ENCODE measurements around the gene HS3ST4. TPM values are rescaled to one million over a fixed set of nuclear protein-coding genes. Genes with fewer than 3 reads are reported as not detected.
"Not testable (repeated sequence)": the region's sequence is repeated elsewhere in the genome, so short reads cannot be mapped to it uniquely, and the experiment has no call there.

HS3ST4 gene
- total RNA-seq, 1 donor from 2014 or later, result not detected

DNA sequence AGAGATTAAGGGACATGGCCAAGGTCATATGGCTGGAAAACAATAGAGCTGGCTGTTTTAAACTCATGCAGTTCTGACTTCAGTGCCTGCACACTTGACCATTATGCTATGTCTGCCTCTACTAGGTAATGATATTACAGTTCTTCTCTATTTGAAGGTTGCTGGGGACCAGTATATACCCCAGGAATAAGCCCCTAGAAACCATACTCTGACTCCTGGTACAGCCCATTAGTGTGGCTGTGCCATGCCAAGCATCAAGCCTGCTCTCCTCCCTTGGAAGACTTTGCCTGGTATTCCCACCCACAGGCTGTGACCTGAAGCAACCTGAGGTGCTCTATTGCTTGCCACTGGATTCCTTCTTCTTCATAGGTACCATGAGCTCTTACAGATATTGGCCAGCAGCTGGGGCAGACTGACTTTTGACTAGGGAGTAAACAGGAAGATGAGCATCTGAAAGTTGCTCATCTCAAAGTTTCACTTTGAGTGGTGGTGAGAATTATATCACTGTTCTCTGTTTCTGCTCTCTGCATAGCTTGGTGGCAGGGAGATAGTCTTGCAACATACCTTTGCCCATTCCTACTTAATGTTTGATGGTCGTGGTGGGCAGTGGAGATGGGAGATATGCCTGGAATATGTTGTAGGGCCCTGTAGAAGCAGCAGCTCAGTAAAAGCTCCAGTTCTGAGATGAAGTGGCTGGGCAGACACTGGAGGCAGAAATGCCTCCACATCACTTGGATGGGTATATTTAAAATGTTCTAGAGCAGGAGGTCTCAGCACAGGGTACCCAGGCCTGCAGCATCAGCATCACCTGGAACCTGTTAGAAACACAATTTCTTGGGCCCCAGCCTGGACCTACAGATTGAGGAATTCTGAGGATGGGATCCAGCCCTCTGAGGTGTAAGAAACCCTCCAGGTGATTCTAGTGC is 274.7 kb downstream of the HS3ST4 start:
- no peak for DNase-seq (ENCODE audit: extremely low read depth, low read depth, low spot score)

DNA sequence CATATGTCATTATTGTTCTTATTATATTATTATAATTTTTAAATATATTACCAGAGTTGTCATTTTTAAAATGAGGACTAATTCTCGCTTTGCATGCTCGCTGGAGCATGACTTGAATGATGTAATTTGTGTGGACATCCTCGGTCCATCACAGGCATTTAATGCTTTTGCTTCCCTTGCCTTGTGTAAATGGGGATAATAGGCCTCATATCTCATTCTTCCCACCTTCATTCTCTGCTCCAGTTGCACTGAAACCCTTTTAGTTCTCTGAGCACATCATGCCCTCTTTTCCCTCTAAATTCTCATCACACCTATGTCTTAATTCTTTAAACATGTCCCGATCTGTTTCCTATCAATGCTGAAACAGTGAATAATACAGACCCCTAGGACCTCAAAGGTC is 285.4 kb downstream of the HS3ST4 start:
- DNase-seq (ENCODE audit: extremely low read depth, low read depth, low spot score), result no peak

DNA sequence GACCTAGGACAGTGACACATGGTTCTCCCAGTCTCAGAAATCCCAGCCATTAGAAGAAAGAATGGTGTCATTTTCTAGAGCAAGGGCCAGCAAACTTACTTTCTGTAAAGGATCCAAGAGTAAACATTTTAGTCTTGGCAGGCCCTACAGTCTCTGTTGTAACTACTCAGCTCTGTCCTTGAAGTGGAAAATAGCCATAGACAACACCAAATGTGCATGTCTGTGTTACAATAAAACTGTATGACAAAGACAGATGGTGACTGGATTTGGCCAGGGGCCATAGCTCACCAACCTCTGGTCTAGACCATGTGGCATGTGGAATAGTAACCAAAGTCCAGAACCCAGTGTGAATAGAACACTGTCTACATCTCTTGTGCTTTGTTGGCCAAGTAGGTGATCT is 286.5 kb downstream of the HS3ST4 start:
- DNase-seq (ENCODE audit: extremely low read depth, low read depth, low spot score), result no peak

DNA sequence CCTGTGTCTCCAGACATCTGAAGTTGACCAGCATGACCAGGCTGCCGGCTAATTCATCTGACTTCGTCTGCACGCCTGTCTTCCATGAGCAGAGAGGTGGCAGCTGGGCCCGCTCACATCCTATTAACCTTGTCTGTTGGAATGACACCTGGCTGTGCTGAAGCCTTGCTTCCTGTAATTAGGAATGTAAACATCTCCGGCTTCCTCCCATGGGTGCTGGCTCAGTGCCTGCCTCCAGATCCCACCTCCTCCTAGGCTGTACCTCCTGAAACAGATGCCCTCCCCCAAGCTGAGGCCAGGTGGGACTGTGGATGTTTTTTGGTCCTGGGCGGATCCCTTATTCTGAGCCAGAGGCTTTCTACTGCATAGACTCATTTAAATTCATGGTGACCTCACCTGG is 296.3 kb downstream of the HS3ST4 start:
- no peak for DNase-seq (ENCODE audit: extremely low read depth, low read depth, low spot score)

DNA sequence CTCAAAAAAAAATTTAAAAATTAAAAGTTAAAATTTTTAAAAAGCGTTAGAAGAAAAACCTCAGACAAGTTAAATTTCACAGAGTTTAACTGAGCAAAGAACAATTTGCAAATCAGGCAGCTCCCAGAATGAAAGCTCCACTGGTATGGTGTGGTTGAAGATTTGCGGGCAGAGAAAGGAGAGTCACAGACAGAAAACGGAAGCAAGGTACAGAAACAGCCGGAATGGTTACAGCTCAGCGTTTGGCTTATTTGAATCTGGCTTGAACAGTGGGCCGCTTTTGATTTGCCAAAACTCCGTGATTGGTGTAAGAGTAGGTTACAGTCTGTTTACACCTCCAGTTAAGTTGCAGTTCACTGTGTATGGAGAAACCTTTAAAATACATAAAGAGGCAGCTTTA is 297.1 kb downstream of the HS3ST4 start:
- no peak for DNase-seq (ENCODE audit: extremely low read depth, low read depth, low spot score)

DNA sequence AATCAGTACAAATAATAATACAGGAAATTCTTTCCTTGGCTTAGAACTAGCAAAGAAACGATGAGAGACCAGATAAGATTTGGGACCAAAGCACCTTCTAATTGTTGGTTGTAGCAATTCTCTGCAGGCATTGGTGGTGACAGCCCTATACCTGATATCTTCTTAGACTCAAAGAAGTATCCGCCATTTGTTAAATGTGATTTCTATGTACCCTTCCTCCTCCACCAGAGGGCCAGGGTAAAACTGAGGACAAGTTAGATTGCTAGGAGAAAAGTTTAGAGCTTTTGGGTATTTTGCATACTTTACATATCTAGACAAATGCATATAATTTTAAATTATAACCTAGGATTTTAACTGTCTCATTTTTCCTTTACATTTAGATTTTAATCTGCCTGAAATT is 304.3 kb downstream of the HS3ST4 start:
- no peak for DNase-seq (ENCODE audit: extremely low read depth, low read depth, low spot score)

DNA sequence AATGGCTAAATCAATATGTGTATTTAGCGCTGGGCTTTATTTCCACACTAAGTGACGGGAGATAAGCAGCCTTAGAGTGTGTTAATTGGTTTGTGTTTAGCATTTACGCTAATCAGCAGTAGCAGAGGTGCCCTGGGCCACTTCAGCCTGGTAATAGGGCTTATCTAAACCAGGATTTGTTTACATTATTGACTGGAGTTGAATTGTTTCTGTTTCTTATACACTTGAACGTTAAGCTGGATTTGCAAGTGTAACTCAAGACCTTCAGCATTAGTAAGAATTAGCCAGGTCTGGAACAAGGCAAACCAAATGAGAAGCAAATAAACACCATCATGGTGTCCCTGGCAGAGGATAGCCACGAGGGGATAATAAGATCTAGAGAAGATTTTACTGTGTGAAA is 313.6 kb downstream of the HS3ST4 start:
- no peak for DNase-seq (ENCODE audit: extremely low read depth, low read depth, low spot score)

DNA sequence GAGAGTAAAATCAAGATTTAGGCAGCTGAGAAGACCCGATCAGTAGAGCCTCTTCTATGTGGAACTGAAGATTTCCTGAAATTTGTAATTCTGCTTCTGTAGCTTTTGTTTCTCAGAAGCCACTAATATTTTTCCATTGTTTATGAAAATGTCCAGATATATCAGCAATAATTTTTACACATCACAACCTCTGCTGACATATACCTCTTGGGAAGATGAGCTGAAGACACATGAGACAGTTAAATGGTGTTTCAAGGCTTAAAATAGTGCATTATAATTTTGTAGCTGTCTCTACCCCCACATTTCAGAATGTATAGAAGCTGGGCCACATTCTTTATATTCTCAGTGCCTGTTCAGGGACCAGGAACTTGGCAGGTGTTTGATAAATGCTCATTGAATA is 320.6 kb downstream of the HS3ST4 start:
- DNase-seq (ENCODE audit: extremely low read depth, low read depth, low spot score), result no peak

DNA sequence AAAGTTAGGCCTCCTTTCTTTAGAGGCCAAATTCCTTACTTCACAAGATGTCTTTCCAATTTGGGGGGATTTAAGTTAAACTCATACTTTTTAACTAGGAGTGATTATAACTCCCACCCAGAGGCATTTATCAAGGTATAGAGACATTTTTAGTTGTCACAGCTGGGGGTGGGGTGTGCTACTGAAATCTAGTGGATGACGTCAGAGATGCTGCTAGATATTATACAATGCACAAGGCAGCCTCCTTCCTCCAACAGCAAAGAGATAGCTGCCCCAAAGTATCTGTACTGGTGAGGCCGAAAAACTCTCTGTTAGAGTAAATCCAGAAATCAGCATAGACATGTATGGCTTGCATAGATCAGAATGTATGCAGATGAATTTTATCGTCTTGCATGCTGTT is 324.0 kb downstream of the HS3ST4 start:
- no peak for DNase-seq (ENCODE audit: extremely low read depth, low read depth, low spot score)

DNA sequence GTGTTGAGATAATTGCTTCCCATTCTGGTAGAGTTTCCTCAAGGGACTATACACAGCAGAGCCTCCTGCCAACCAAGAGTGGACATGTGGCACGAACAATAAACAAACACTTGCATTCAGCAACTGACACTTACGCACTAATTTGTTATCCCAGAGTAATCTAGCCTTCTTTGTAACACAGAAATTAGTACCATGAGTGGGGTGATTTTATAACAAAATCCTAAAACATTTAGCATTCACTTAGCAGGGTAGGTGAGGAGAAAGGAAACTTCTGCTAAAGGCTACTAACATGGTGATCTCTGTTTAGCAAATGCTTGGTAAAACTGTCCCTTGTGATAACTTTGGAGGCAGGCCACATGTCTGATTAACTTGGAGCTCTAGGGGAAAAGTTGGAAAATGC is 325.2 kb downstream of the HS3ST4 start:
- no peak for DNase-seq (ENCODE audit: extremely low read depth, low read depth, low spot score)

DNA sequence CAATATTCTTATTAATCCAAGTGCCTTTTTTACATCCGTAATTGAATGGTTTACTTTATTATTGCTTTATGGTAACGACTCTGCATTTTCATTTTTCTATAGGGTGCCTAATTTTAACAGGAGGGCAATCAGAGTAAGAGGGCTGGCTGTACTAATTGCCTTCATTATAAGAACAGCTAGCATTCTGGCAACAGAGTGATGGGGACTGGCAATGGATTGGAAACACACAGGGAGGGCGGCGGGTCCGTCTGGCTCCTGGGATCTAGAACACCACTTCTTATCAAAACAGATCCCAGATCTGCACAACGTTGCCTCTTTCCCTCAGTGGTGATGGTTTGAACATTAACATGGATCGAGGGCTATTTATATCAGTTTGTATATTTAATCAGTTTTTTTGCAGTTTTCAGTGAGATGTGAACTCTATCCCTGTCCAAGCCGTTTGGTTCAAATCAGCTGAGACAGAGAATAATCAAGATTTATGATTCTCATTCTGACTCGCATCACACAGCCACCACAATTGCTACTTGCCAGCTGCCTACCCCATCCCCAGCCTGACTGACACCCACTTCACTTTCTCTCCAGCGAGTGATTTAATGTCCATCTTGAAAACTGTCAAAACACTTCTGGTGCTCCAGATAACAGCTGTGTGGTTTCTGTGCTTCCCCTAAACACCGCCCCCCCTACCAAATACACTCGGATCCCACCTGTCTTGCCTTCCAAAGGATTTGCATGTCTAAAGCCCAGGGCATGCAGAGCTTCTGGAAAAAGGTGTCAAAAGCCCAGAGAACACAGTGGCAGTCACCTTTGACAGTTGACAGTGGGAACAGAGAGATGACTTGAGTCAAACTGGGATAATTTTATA is 327.9 kb downstream of the HS3ST4 start:
- no peak for DNase-seq (ENCODE audit: extremely low read depth, low read depth, low spot score)

DNA sequence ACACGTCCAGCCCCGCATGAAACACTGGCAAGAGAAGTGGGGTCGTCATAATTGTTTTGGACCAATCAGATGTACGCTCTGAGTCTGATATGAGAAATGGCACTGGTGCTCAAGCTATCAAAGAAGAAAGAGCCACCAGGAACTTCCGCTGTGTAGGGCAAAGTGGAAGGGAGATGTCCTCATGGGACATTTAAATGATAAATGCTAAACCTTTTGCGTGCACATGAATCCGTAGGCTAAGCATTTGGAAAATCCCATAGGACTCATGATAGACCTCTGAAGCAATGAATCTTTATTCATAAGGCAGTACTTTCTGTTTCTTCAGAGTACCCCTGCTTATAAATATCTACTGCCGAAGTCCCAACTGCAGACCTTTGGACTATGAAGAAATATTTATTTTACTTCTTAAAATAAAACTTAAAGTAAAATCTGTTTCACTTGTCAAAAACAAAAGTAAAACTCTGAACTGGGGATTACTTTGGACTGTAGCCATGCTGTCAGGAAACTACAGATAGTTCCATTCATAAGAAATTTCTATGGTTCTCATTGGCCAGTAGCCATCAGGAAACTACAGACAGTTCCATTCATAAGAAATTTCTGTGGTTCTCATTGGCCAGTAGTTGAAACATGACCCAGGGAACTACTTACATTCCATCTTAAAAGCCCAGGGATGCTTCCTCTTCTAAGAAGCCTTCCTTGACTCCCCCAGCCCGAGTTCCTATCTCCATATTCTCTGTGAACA is 335.1 kb downstream of the HS3ST4 start:
- DNase-seq (ENCODE audit: extremely low read depth, low read depth, low spot score), result no peak

DNA sequence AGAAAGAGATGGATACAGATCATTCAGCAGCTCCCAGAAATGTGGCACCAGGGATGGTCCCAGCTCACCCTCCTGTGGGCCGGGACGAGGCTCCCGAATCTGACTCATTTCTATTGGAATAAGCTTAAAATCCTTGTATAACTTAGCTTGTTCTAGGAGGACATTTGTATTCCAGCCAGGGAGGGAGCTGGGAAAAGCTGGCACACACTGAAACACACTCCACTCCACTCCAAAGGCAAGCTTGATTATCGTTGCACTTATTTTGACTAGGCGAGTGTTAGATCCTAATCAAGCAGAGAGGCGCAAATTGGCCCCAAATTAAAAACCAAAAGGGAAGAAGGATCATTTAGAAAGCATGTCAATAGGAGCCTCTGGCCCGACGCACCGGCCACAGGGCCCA is 339.5 kb downstream of the HS3ST4 start:
- DNase-seq (ENCODE audit: extremely low read depth, low read depth, low spot score), result no peak

DNA sequence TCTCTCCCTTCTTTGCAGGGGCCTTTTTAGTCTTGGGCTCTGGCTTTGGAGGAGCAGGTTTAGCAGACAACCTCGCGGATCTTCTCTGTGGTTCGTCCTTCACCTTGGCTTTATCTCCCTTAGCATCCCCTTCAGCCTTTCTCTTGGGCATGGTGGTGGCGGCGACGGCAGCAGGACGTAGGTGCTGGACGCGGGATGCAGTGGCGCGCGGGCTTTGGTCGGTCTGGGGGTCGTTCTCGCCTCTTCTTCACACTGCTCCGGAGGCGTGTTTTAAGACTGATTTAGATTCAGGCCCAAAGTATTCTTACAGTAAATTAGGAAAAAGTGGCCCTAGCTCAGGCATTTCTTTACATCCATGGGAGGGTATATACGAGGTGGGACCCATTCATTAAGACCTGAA is 340.9 kb downstream of the HS3ST4 start:
- not testable (repeated sequence) for DNase-seq (ENCODE audit: extremely low read depth, low read depth, low spot score)

DNA sequence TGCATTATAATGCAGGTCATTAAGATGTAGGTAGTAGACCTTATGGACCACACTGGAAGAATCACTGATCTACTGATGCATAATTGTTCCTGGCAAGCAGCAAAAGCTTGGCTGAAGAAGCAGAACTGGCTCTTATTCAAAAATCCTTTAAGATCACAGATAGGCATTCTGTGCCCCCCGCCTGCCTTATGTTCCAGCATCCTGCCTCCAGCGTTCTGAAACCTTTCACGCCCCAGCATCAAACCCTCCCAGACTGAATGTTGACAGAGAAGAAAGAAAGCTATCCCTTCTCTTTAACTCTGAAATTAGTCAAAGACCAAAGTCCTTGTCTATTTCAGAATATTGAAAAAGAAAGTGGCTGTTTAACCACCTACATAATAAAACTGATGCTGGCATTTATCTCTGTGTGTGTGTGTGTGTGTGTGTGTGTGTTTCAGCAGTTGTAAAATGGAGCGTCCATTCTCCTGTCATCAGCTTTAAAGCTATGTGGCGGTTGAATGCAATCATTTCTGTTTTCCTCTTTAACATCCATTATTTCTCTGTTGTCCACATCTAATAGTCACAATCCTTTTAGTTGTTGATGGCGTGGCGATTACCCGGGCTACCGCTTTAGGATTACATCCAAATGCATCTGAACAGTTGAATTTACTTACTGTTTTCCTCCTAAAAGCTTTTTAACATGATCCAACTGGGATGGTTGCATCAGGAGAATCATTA is 350.4 kb downstream of the HS3ST4 start:
- DNase-seq (ENCODE audit: extremely low read depth, low read depth, low spot score), result no peak

DNA sequence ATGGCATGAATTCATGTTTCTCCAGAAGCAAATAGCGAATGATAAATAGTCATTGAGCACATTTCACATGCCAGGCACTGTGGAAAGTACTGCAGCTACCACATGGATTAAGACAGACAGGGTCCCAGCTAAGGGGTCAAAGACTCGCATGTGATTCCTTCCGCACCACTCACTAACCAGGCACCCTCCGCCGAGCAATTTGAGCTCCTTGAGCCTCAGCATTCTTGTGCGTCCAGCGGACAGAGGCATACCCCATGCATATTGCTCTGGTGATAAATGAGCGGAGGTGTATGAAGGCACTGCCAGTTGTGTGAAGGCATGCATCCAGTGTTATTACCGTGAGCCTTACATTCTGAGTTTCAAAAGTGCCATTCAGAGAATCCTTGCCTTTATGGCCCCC is 358.7 kb downstream of the HS3ST4 start:
- DNase-seq (ENCODE audit: extremely low read depth, low read depth, low spot score), result no peak

DNA sequence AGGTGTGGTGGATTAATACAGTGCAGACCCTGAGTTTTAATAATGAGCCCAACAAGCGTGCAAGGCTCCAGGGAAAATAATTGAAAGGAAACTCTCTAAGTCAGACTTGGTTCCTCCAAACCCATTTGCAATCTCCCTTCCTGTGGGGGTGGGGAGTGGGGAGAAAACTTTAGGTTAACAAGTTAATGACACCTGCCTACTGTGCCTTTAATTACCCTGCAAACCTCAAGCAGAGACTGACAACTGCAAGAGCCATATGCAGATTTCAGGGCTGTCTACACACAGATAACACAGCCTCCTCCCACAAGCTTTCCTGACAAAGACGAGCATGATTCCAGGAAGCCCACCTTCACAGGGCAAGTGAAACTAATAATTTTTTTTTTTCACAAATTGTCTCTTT is 359.3 kb downstream of the HS3ST4 start:
- no peak for DNase-seq (ENCODE audit: extremely low read depth, low read depth, low spot score)

DNA sequence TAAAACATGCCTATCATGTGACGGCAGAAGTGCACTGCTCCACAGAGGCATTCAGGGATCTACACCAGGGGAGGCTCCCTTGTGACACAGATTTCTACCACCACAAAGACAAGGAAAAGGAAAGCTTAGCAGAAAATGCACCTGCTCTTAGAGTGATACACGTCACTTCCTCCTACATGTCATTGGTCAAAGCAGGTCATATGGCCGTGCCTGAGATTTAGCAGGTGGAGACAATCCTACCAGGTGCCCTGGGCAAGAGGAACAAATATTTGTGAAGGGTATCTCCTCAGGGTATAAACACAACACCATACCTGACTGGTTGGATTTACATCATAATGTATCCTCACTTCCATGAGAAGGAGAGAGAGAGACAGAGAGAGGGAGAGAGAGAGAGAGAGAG is 362.1 kb downstream of the HS3ST4 start:
- DNase-seq (ENCODE audit: extremely low read depth, low read depth, low spot score), result no peak

DNA sequence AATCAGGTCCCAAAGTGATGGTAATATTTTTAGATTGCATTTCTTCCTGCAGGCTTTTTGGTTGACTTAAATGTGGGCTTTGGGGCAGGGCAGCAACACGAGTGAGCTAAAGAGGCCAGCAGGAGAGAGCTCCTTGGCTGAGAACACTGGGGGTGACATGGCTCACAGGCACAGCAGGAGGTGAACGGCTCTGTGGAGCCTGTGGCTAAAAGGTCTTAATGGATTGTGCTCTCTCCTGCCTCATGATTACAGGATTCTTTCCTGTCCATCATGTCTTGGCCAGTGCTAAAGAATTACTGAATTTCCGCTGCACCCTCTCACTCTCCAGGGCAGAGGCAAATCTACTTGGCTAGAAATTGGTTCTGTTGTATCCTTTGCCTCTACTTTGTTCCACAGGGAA is 366.6 kb downstream of the HS3ST4 start:
- DNase-seq (ENCODE audit: extremely low read depth, low read depth, low spot score), result no peak

DNA sequence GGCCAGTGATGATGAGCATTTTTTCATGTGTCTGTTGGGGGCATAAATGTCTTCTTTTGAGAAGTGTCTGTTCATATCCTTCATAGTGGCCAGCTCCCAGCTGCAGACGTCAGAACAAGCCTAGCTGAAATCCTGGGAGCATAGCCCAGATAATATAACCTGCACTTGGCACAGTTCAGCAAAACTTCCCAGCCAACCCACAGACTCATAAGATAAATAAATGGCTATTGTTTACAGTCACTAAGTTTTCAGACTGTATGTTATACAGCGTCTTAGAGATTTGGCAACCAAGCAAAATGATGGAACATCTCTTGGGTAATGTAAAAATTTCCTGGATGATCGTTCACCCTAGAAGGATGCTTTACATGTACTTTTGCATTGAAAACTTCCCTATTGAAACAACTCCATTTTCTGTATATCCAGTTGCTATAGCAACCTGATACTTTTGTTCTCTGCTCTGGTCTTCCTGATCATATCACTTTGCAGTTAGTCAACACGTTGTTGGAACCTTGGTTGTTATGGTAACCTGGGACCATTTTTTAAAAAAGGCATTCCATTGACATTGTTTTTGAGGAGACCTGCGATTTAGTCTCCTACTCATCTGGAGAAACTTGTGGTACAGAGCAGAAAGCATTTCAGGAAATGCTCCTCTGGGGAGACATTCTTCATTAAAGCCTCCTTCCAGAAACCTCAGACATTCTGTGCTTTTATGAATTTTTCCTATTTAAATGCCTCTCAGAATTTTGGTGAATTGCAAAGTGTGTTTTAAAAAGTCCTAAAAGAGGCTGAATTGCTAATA is 378.7 kb downstream of the HS3ST4 start:
- DNase-seq (ENCODE audit: extremely low read depth, low read depth, low spot score), result no peak

All from glomerular endothelial cell (primary cell).